H9 (cell line): Measurements from ENCODE around the gene LHX4. TPM values are rescaled to one million over a fixed set of nuclear protein-coding genes. Genes with fewer than 3 reads are reported as not detected.

Source experiments
- DNase-seq: peaks from one replicate; pipeline ENCODE4 v3.0.0-alpha.2; 2017
- H2AFZ ChIP-seq: one replicate; pipeline ENCODE4 v1.6.1; 2013; ENCODE audit warnings: mild to moderate bottlenecking, low read length, control low read depth, moderate library complexity
- H2AK5ac ChIP-seq: 2 replicates; pipeline ENCODE4 v1.6.1; 2013; ENCODE audit warnings: low read length, control low read depth, mixed read lengths; ENCODE audit not compliant: insufficient read length
- H2BK120ac ChIP-seq: one replicate; pipeline ENCODE4 v1.6.1; 2013; ENCODE audit warnings: low read depth, mild to moderate bottlenecking, low read length, control low read depth, inconsistent platforms; ENCODE audit not compliant: poor library complexity, severe bottlenecking
- H2BK12ac ChIP-seq: 2 replicates; pipeline ENCODE4 v1.6.1; 2013; ENCODE audit warnings: low read length, control low read depth, mixed read lengths, low read depth; ENCODE audit not compliant: insufficient read length
- H2BK15ac ChIP-seq: 2 replicates; pipeline ENCODE4 v1.6.1; 2013; ENCODE audit warnings: low read depth, low read length, control low read depth
- H2BK20ac ChIP-seq: one replicate; pipeline ENCODE4 v1.6.1; 2013; ENCODE audit warnings: low read depth, mild to moderate bottlenecking, low read length, control low read depth, inconsistent platforms; ENCODE audit not compliant: poor library complexity, severe bottlenecking
- H2BK5ac ChIP-seq: 2 replicates; pipeline ENCODE4 v1.6.1; 2013; ENCODE audit warnings: low read length, control low read depth, mixed read lengths; ENCODE audit not compliant: insufficient read length
- H3K14ac ChIP-seq: 2 replicates; pipeline ENCODE4 v1.6.1; 2013; ENCODE audit warnings: low read length, control low read depth; ENCODE audit not compliant: insufficient read depth
- H3K18ac ChIP-seq: 2 replicates; pipeline ENCODE4 v1.6.1; 2013; ENCODE audit warnings: low read depth, mild to moderate bottlenecking, mixed read lengths, low read length, control low read depth; ENCODE audit not compliant: insufficient read length
- H3K23ac ChIP-seq: 2 replicates; pipeline ENCODE4 v1.6.1; 2013; ENCODE audit warnings: low read length, control low read depth, mixed read lengths, low read depth; ENCODE audit not compliant: insufficient read length
- H3K23me2 ChIP-seq: 2 replicates; pipeline ENCODE4 v1.6.1; 2013; ENCODE audit warnings: low read depth, mild to moderate bottlenecking, mixed read lengths, low read length, control low read depth; ENCODE audit not compliant: insufficient read length, poor library complexity, severe bottlenecking
- H3K27ac ChIP-seq: 2 replicates; pipeline ENCODE4 v1.5.1; 2013; ENCODE audit warnings: low read length, control low read depth, mixed read lengths, low read depth; ENCODE audit not compliant: insufficient read length
- H3K27me3 ChIP-seq: 2 replicates; pipeline ENCODE4 v1.6.1; 2013; ENCODE audit warnings: low read length, control low read depth, inconsistent platforms; ENCODE audit not compliant: insufficient read depth
- H3K4ac ChIP-seq: 2 replicates; pipeline ENCODE4 v1.6.1; 2013; ENCODE audit warnings: low read depth, mild to moderate bottlenecking, control low read depth, inconsistent platforms, low read length, moderate library complexity
- H3K4me1 ChIP-seq: 2 replicates; pipeline ENCODE4 v1.6.1; 2013; ENCODE audit warnings: low read length, control low read depth, inconsistent platforms; ENCODE audit not compliant: insufficient read depth
- H3K4me2 ChIP-seq: 2 replicates; pipeline ENCODE4 v1.6.1; 2013; ENCODE audit warnings: low read length, control low read depth, mixed read lengths; ENCODE audit not compliant: insufficient read length, insufficient read depth
- H3K56ac ChIP-seq: 2 replicates; pipeline ENCODE4 v1.6.1; 2013; ENCODE audit warnings: low read depth, mild to moderate bottlenecking, mixed read lengths, low read length, control low read depth; ENCODE audit not compliant: insufficient read length
- H3K79me1 ChIP-seq: 2 replicates; pipeline ENCODE4 v1.6.1; 2013; ENCODE audit warnings: low read depth, mild to moderate bottlenecking, moderate library complexity, low read length, control low read depth, inconsistent platforms; ENCODE audit not compliant: insufficient read depth, poor library complexity, severe bottlenecking
- H3K79me2 ChIP-seq: 2 replicates; pipeline ENCODE4 v1.6.1; 2013; ENCODE audit warnings: low read length, control low read depth, inconsistent platforms; ENCODE audit not compliant: insufficient read depth
- H3K9ac ChIP-seq: 2 replicates; pipeline ENCODE4 v1.6.1; 2013; ENCODE audit warnings: low read length, control low read depth, mixed read lengths; ENCODE audit not compliant: insufficient read length; ENCODE audit errors: extremely low read depth
- H3K9me3 ChIP-seq: one replicate; pipeline ENCODE4 v1.6.1; 2013; ENCODE audit warnings: low read depth, low read length, inconsistent platforms; ENCODE audit not compliant: control insufficient read depth
- H3T11ph ChIP-seq: one replicate; pipeline ENCODE4 v1.6.1; 2013; ENCODE audit warnings: mild to moderate bottlenecking, low read length, control low read depth, inconsistent platforms
- H4K20me1 ChIP-seq: one replicate; pipeline ENCODE4 v1.6.1; 2013; ENCODE audit not compliant: control insufficient read depth, insufficient read length, insufficient read depth
- H4K5ac ChIP-seq: 2 replicates; pipeline ENCODE4 v1.6.1; 2013; ENCODE audit warnings: low read depth, mild to moderate bottlenecking, mixed read lengths, low read length, control low read depth; ENCODE audit not compliant: insufficient read length
- H4K8ac ChIP-seq: replicated peaks from 2 replicates; pipeline ENCODE4 v1.6.1; 2013; ENCODE audit warnings: low read length, control low read depth, mixed read lengths, low read depth; ENCODE audit not compliant: insufficient read length
- H4K91ac ChIP-seq: 2 replicates; pipeline ENCODE4 v1.6.1; 2013; ENCODE audit warnings: low read depth, mild to moderate bottlenecking, moderate library complexity, mixed read lengths, low read length, control low read depth; ENCODE audit not compliant: insufficient read length
- H3K27ac Mint-ChIP-seq, 3 experiments: 2 replicates in 2 of 3; 3 replicates in 1 of 3; pipeline ENCODE4 v1.8.0; 2020 to 2021; ENCODE audit warnings: mixed read lengths in 3 of 3, mild to moderate bottlenecking in 1 of 3, moderate library complexity in 1 of 3
- H3K27me3 Mint-ChIP-seq: 2 replicates; pipeline ENCODE4 v1.8.0; 2021; ENCODE audit warnings: low read depth, mild to moderate bottlenecking, moderate library complexity, mixed read lengths
- H3K36me3 Mint-ChIP-seq, 3 experiments: 2 replicates in 2 of 3; 3 replicates in 1 of 3; pipeline ENCODE4 v1.8.0; 2020 to 2021; ENCODE audit warnings: low read depth in 3 of 3, mixed read lengths in 3 of 3; ENCODE audit not compliant: insufficient read depth in 1 of 3
- H3K4me1 Mint-ChIP-seq, 2 experiments: 2 replicates each; pipeline ENCODE4 v1.8.0; 2020; ENCODE audit warnings: mixed read lengths in 2 of 2
- H3K4me3 Mint-ChIP-seq, 2 experiments: 2 replicates in 1 of 2; 3 replicates in 1 of 2; pipeline ENCODE4 v1.8.0; 2020 to 2021; ENCODE audit warnings: mild to moderate bottlenecking in 2 of 2, mixed read lengths in 2 of 2, moderate library complexity in 1 of 2
- H3K9me3 Mint-ChIP-seq, 2 experiments: 2 replicates in 1 of 2; 3 replicates in 1 of 2; pipeline ENCODE4 v1.8.0; 2020; ENCODE audit warnings: mild to moderate bottlenecking in 2 of 2, mixed read lengths in 2 of 2, moderate library complexity in 1 of 2
- WGBS: extraction: QIAGEN DNeasy Blood & Tissue Kit; methylation state at CpG from one replicate; pipeline ENCODE4 v1.1.7; 2013; ENCODE audit warnings: missing lambda C conversion rate, low lambda C conversion rate, mixed read lengths; ENCODE audit not compliant: insufficient read length; ENCODE audit errors: extremely low coverage; 5-methylcytosine and 5-hydroxymethylcytosine counted together
- total RNA-seq: library from RNA; stranded (reverse); gene quantifications from 2 replicates; pipeline ENCODE4 v1.2.1, GENCODE V29; 2021
- TF ChIP-seq, protein P1 (sequence below): fragments of 200-600 bp; sonication (generic); conservative IDR thresholded peaks from 3 replicates; pipeline ENCODE4 v1.8.0; 2021; ENCODE audit warnings: antibody characterized with exemption, mild to moderate bottlenecking

The LHX4 gene
- total RNA-seq, 1 experiment from 2014 or later = 1.9 TPM

DNA sequence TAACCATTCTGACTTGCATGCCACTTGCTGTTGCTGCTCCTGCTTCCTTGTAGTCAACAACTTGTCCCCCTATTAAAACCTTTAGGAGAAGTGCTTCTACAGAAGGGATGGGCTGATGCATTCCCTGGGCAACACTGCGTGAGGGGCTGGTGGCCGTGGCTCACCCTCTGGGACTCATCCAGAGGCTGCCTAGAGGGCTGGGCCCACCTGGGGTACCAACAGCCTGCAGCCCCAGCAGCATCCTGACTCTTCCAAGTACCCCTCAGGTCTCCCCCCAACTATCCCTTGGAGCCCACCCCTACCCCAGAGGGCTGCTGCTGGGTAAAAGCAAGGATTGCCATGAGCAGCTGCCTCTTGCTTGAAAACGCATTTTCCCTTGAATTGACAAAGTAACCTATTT, 34.7 kb upstream of the LHX4 start:
- H2BK120ac ChIP-seq = no peak overlapping the region
- no peaks in the 10 kb centered on the region for H3K23me2 ChIP-seq
- no peak overlapping the region for H2BK12ac ChIP-seq
- peaks cover 24 to 51% (median 32%) of the 10 kb centered on the region in 3 experiments; a peak in 6 of 7 replicates for H3K36me3 Mint-ChIP-seq
- H3K79me2 ChIP-seq = no peaks in the 10 kb centered on the region
- H2BK5ac ChIP-seq = no peak overlapping the region
- H3K4me1 ChIP-seq = no peaks in the 10 kb centered on the region
- H3K79me1 ChIP-seq = no peaks in the 10 kb centered on the region
- WGBS = no CpG with 5 or more reads among the region's 3 CpGs
- H3K18ac ChIP-seq = no peak overlapping the region
- DNase-seq = no peak
- H3K27me3 Mint-ChIP-seq = peaks cover 1% of the 10 kb centered on the region; the same call in 1 of the 2 replicates
- no peak overlapping the region for H3K9ac ChIP-seq
- no peaks in the 10 kb centered on the region for H4K20me1 ChIP-seq
- no peak overlapping the region for H3K4ac ChIP-seq
- H3K4me3 Mint-ChIP-seq = no peak overlapping the region
- H2BK15ac ChIP-seq = no peak overlapping the region
- no peak overlapping the region; the same call in 1 of the 2 replicates for H3K14ac ChIP-seq
- no peak overlapping the region for H3K4me2 ChIP-seq
- H3K9me3 ChIP-seq = no peaks in the 10 kb centered on the region
- H4K8ac ChIP-seq = no peak overlapping the region
- H2BK20ac ChIP-seq = no peak overlapping the region
- H3T11ph ChIP-seq = no peak overlapping the region
- H3K27ac ChIP-seq = no peak overlapping the region
- H4K5ac ChIP-seq = no peak overlapping the region
- H2AFZ ChIP-seq = no peak overlapping the region
- no peak overlapping the region for H2AK5ac ChIP-seq
- H3K23ac ChIP-seq = no peak overlapping the region
- no peaks in the 10 kb centered on the region for H3K9me3 Mint-ChIP-seq
- H3K27ac Mint-ChIP-seq = no peak overlapping the region; a peak in 1 of 7 replicates
- H3K27me3 ChIP-seq = no peaks in the 10 kb centered on the region
- H3K56ac ChIP-seq = no peak overlapping the region
- peaks cover 6 to 44% of the 10 kb centered on the region in 2 experiments for H3K4me1 Mint-ChIP-seq
- H4K91ac ChIP-seq = no peak overlapping the region
- TF ChIP-seq, protein P1, sequence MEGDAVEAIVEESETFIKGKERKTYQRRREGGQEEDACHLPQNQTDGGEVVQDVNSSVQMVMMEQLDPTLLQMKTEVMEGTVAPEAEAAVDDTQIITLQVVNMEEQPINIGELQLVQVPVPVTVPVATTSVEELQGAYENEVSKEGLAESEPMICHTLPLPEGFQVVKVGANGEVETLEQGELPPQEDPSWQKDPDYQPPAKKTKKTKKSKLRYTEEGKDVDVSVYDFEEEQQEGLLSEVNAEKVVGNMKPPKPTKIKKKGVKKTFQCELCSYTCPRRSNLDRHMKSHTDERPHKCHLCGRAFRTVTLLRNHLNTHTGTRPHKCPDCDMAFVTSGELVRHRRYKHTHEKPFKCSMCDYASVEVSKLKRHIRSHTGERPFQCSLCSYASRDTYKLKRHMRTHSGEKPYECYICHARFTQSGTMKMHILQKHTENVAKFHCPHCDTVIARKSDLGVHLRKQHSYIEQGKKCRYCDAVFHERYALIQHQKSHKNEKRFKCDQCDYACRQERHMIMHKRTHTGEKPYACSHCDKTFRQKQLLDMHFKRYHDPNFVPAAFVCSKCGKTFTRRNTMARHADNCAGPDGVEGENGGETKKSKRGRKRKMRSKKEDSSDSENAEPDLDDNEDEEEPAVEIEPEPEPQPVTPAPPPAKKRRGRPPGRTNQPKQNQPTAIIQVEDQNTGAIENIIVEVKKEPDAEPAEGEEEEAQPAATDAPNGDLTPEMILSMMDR = no peak
